K562 (cell line): ENCODE measurements around the gene KIF3A. TPM values are rescaled to one million over a fixed set of nuclear protein-coding genes. Genes with fewer than 3 reads are reported as not detected.
A peak's percentile ranks its signal among the peaks of the same experiment; 100 is the strongest.

Experiments
- ARID2 ChIP-seq: fragments of 450-650 bp; IDR thresholded peaks from 2 replicates; pipeline ENCODE4 v1.6.1; 2017; ENCODE audit warnings: antibody characterized with exemption, mild to moderate bottlenecking
- CBFB ChIP-seq: sonication (generic); formaldehyde crosslinking; IDR thresholded peaks from 2 replicates; pipeline ENCODE4 v1.4.0; 2020; ENCODE audit warnings: mild to moderate bottlenecking, missing genetic modification reagents
- CREBBP ChIP-seq: IDR thresholded peaks from one replicate; pipeline ENCODE4 v1.6.1; 2012; ENCODE audit warnings: low read depth, mild to moderate bottlenecking, control low read depth, inconsistent platforms, low read length
- HDAC1 ChIP-seq, 2 experiments: fragments of 450-650 bp; IDR thresholded peaks; 2 replicates each; pipeline ENCODE4 v1.6.1; 2016 to 2017; ENCODE audit warnings: inconsistent platforms in 1 of 2, mild to moderate bottlenecking in 1 of 2, moderate library complexity in 1 of 2
- HNRNPUL1 ChIP-seq: fragments of 200-400 bp; formaldehyde crosslinking; IDR thresholded peaks from 2 replicates; pipeline ENCODE4 v1.6.1; 2017; ENCODE audit warnings: low read length
- KLF10 ChIP-seq: fragments of 250-450 bp; sonication (Bioruptor Pico); IDR thresholded peaks from 2 replicates; pipeline ENCODE4 v1.6.1; 2021; ENCODE audit warnings: matching md5 sums
- MTF1 ChIP-seq: fragments of 250-450 bp; sonication (Bioruptor Pico); IDR thresholded peaks from 2 replicates; pipeline ENCODE4 v1.9.0; 2021; ENCODE audit warnings: moderate library complexity, mild to moderate bottlenecking, inconsistent platforms, borderline replicate concordance
- NBN ChIP-seq: fragments of 450-650 bp; IDR thresholded peaks from 2 replicates; pipeline ENCODE4 v1.6.1; 2016; ENCODE audit warnings: low read depth, mild to moderate bottlenecking
- SMAD3 ChIP-seq: fragments of 450-650 bp; formaldehyde crosslinking; conservative IDR thresholded peaks from 2 replicates; pipeline ENCODE4 v1.4.0; 2020; ENCODE audit warnings: mild to moderate bottlenecking
- SMAD4 ChIP-seq: fragments of 250-450 bp; sonication (Bioruptor Pico); conservative IDR thresholded peaks from 2 replicates; pipeline ENCODE4 v1.8.0; 2021; ENCODE audit warnings: inconsistent platforms, mild to moderate bottlenecking, moderate library complexity
- SRSF3 ChIP-seq: fragments of 200-400 bp; formaldehyde crosslinking; IDR thresholded peaks from 2 replicates; pipeline ENCODE4 v1.6.1; 2016; ENCODE audit warnings: mild to moderate bottlenecking, low read length, moderate library complexity; ENCODE audit not compliant: insufficient read depth
- TRIM28 ChIP-seq: fragments of 450-650 bp; IDR thresholded peaks from 2 replicates; pipeline ENCODE4 v1.6.1; 2017
- ZKSCAN8 ChIP-seq: fragments of 200-800 bp; sonication (Bioruptor generic); IDR thresholded peaks from 2 replicates; pipeline ENCODE4 v1.6.1; 2016; ENCODE audit warnings: missing genetic modification characterization, missing compliant biosample characterization
- ZNF785 ChIP-seq: fragments of 250-450 bp; sonication (Bioruptor Pico); IDR thresholded peaks from 2 replicates; pipeline ENCODE4 v1.4.0; 2020; ENCODE audit warnings: mild to moderate bottlenecking
- polyA plus RNA-seq, 8 experiments: library from polyadenylated mRNA; depleted of rRNA in 4 of 8; stranded (reverse) in 5 of 8; unstranded in 3 of 8; fragments of >200 nt; fragmentation: Nextera tagmentation in 2 of 8; fragmentation: Illumina TruSeq in 1 of 8; extraction: Ambion mirVana in 2 of 8; extraction: Trizol in 1 of 8; gene quantifications; 2 replicates each; pipeline versions ENCODE4 v1.2.1 to v1.2.3, GENCODE V29; 2011 to 2014; ENCODE audit warnings: inconsistent platforms in 1 of 8, missing spikeins in 1 of 8
- total RNA-seq, 7 experiments: library from RNA; depleted of rRNA in 6 of 7; stranded (reverse); fragments of >200 nt in 6 of 7; fragmentation: Illumina TruSeq in 2 of 7; extraction: Trizol in 2 of 7; gene quantifications; 2 replicates each; pipeline versions ENCODE4 v1.2.1 to v1.2.3, GENCODE V29; 2011 to 2021; ENCODE audit warnings: low replicate concordance in 1 of 7
- TF ChIP-seq, protein P1 (sequence below): IDR thresholded peaks from 2 replicates; pipeline ENCODE4 v1.6.1; 2011; ENCODE audit not compliant: insufficient read length; ENCODE audit errors: extremely low read depth
- TF ChIP-seq, protein P2 (sequence below): fragments of 200-800 bp; sonication (Bioruptor generic); IDR thresholded peaks from 2 replicates; pipeline ENCODE4 v1.6.1; 2017; ENCODE audit warnings: missing genetic modification characterization, missing compliant biosample characterization
- TF ChIP-seq, protein P3 (sequence below): fragments of 250-450 bp; sonication (Bioruptor Pico); IDR thresholded peaks from 2 replicates; pipeline ENCODE4 v1.5.0; 2021
- TF ChIP-seq, protein P4 (sequence below): IDR thresholded peaks from 2 replicates; pipeline ENCODE4 v1.6.1; 2016; ENCODE audit warnings: missing genetic modification characterization, missing compliant biosample characterization
- TF ChIP-seq, protein P5 (sequence below), 3 experiments: fragments of 200-800 bp in 1 of 3; sonication (Bioruptor generic) in 1 of 3; sonication (generic) in 1 of 3; formaldehyde crosslinking in 1 of 3; IDR thresholded peaks; 2 replicates each; pipeline versions ENCODE4 v1.6.1 to v1.8.0; 2016 to 2022; ENCODE audit warnings: mild to moderate bottlenecking in 2 of 3, missing compliant biosample characterization in 2 of 3, missing genetic modification characterization in 2 of 3, missing genetic modification reagents in 1 of 3
- TF ChIP-seq, protein P6 (sequence below): conservative IDR thresholded peaks from 2 replicates; pipeline ENCODE4 v1.6.1; 2011; ENCODE audit warnings: low read depth, mild to moderate bottlenecking, low read length; ENCODE audit not compliant: control insufficient read depth

KIF3A gene
- total and polyA plus RNA-seq, 9 of the 15 experiments (the other 6 are each of a cell fraction or from before 2014, with no cell fraction given): 1.5 to 7.8 (median 6.0) TPM

DNA sequence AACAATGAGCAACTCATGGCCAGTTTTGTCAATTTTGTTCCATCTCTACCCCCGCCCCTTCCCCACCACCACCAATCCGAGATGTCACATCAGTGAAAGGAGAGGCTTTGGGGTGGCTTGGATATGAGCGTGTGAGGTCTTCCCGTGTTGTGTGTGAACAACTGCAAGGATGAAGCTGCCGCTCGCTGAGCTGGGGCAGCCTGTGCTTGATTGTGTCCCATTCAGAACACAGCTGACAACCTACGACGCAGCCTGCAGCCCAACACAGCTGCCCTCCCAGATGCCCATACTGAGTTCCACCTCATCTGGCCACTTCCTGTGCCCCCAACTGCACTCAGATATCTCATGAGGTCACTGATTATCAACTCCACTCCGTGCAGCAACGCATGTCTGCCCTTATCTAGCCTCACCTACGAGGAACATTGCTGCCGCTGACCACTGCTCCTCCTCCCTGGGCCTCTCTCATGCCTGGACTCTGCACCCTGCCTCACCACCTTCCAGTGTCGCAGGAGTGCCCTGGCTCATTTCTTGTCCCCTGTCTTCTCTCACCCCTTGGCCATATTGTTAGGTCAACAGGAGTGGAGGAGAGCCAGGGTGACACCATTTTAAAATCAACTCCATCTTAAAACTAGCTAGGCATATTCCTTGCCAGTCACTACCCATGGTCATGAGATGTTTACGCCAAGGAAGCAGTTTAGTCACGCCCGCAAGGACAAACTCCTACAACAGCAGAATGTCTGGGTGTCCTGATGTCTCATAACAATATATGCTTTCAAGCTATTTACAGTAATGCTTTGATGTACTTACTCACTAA lies 70.8 kb downstream of the KIF3A start (continued):
- no peak for TF ChIP-seq CBFB (CRISPR knock-in tag)
- TF ChIP-seq NBN: 0 out of 2 replicates have a peak, but pooled peaks have one; percentile 28
- TF ChIP-seq, protein P1, sequence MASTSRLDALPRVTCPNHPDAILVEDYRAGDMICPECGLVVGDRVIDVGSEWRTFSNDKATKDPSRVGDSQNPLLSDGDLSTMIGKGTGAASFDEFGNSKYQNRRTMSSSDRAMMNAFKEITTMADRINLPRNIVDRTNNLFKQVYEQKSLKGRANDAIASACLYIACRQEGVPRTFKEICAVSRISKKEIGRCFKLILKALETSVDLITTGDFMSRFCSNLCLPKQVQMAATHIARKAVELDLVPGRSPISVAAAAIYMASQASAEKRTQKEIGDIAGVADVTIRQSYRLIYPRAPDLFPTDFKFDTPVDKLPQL: peak; percentile 97
- TF ChIP-seq TRIM28: 0 out of 2 replicates have a peak, but pooled peaks have one; percentile 17
- no peak for TF ChIP-seq HNRNPUL1
- TF ChIP-seq, protein P2, sequence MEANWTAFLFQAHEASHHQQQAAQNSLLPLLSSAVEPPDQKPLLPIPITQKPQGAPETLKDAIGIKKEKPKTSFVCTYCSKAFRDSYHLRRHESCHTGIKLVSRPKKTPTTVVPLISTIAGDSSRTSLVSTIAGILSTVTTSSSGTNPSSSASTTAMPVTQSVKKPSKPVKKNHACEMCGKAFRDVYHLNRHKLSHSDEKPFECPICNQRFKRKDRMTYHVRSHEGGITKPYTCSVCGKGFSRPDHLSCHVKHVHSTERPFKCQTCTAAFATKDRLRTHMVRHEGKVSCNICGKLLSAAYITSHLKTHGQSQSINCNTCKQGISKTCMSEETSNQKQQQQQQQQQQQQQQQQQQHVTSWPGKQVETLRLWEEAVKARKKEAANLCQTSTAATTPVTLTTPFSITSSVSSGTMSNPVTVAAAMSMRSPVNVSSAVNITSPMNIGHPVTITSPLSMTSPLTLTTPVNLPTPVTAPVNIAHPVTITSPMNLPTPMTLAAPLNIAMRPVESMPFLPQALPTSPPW: peak; percentile 40; the same call in 1 of the 2 replicates
- TF ChIP-seq SMAD3 (CRISPR knock-in tag): peak; percentile 96
- TF ChIP-seq, protein P3, sequence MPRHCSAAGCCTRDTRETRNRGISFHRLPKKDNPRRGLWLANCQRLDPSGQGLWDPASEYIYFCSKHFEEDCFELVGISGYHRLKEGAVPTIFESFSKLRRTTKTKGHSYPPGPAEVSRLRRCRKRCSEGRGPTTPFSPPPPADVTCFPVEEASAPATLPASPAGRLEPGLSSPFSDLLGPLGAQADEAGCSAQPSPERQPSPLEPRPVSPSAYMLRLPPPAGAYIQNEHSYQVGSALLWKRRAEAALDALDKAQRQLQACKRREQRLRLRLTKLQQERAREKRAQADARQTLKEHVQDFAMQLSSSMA: peak; percentile 78; the same call in 1 of the 2 replicates
- TF ChIP-seq, protein P4, sequence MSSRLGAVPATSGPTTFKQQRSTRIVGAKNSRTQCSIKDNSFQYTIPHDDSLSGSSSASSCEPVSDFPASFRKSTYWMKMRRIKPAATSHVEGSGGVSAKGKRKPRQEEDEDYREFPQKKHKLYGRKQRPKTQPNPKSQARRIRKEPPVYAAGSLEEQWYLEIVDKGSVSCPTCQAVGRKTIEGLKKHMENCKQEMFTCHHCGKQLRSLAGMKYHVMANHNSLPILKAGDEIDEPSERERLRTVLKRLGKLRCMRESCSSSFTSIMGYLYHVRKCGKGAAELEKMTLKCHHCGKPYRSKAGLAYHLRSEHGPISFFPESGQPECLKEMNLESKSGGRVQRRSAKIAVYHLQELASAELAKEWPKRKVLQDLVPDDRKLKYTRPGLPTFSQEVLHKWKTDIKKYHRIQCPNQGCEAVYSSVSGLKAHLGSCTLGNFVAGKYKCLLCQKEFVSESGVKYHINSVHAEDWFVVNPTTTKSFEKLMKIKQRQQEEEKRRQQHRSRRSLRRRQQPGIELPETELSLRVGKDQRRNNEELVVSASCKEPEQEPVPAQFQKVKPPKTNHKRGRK (tag): no peak
- no peak for TF ChIP-seq ARID2
- 0 out of 4 replicates have a peak, but pooled peaks of 1 of the 2 experiments have one; percentile 28 for TF ChIP-seq HDAC1 (IDR thresholded peaks at IDR 0.05)
- peak; percentile 94 for TF ChIP-seq MTF1 (CRISPR knock-in tag)
- 0 out of 2 replicates have a peak, but pooled peaks have one; percentile 52 for TF ChIP-seq ZNF785 (CRISPR knock-in tag)
- TF ChIP-seq ZKSCAN8 (CRISPR knock-in tag): peak; percentile 87
- TF ChIP-seq, protein P5, sequence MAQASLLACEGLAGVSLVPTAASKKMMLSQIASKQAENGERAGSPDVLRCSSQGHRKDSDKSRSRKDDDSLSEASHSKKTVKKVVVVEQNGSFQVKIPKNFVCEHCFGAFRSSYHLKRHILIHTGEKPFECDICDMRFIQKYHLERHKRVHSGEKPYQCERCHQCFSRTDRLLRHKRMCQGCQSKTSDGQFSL (CRISPR knock-in tag; IDR thresholded peaks at IDR 0.05): no peak
- TF ChIP-seq, protein P5 (tag; IDR thresholded peaks at IDR 0.05): peak in 1 of 2 experiments; percentile 97; a peak in 2 of 4 replicates
- no peak for TF ChIP-seq CREBBP
- TF ChIP-seq, protein P6, sequence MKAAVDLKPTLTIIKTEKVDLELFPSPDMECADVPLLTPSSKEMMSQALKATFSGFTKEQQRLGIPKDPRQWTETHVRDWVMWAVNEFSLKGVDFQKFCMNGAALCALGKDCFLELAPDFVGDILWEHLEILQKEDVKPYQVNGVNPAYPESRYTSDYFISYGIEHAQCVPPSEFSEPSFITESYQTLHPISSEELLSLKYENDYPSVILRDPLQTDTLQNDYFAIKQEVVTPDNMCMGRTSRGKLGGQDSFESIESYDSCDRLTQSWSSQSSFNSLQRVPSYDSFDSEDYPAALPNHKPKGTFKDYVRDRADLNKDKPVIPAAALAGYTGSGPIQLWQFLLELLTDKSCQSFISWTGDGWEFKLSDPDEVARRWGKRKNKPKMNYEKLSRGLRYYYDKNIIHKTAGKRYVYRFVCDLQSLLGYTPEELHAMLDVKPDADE: 0 out of 2 replicates have a peak, but pooled peaks have one; percentile 84
- no peak for TF ChIP-seq KLF10
- TF ChIP-seq SRSF3: no peak
- TF ChIP-seq SMAD4: peak; percentile 97
